Prostate gland (tissue), 2 donors: Measurements from ENCODE around the gene HTR7. TPM values are rescaled to one million over a fixed set of nuclear protein-coding genes. Genes with fewer than 3 reads are reported as not detected.

Experiments
- DNase-seq: peaks from one replicate; pipeline ENCODE4 v3.0.0-alpha.2; 2019; ENCODE audit warnings: low spot score
- H3K27ac ChIP-seq, 2 donors: fragments of 200-600 bp; sonication (generic); 2 replicates each; pipeline ENCODE4 v1.5.1; 2017 to 2019
- H3K27me3 ChIP-seq: fragments of 200-600 bp; sonication (generic); replicated peaks from 2 replicates; pipeline ENCODE4 v1.5.1; 2019; ENCODE audit not compliant: insufficient read depth
- H3K36me3 ChIP-seq, 2 donors: fragments of 200-600 bp; sonication (generic); 1 replicate in 1 of 2; 2 replicates in 1 of 2; pipeline versions ENCODE4 v1.5.1 to v1.8.1; 2017 to 2019
- H3K4me1 ChIP-seq: fragments of 200-600 bp; sonication (generic); replicated peaks from 2 replicates; pipeline ENCODE4 v1.5.1; 2019
- H3K4me3 ChIP-seq, 2 donors: fragments of 200-600 bp; sonication (generic); 2 replicates each; pipeline ENCODE4 v1.5.1; 2017 to 2019
- H3K9me3 ChIP-seq: fragments of 200-600 bp; sonication (generic); 2 replicates; pipeline ENCODE4 v1.5.1; 2017
- CTCF ChIP-seq, 4 experiments: fragments of 200-600 bp in 2 of 4; fragments of 450-650 bp in 2 of 4; sonication (generic) in 2 of 4; IDR thresholded peaks; 1 replicate in 3 of 4; 2 replicates in 1 of 4; pipeline ENCODE4 v1.5.1; 2016 to 2019; ENCODE audit warnings: antibody characterized with exemption in 4 of 4, mild to moderate bottlenecking in 2 of 4, moderate library complexity in 2 of 4
- POLR2A ChIP-seq: fragments of 450-650 bp; IDR thresholded peaks from one replicate; pipeline ENCODE4 v1.6.1; 2016; ENCODE audit warnings: antibody characterized with exemption, mild to moderate bottlenecking
- POLR2AphosphoS5 ChIP-seq: sonication (generic); formaldehyde crosslinking; IDR thresholded peaks from one replicate; pipeline ENCODE4 v1.6.1; 2017; ENCODE audit warnings: antibody characterized with exemption
- WGBS: methylation state at CpG from one replicate; pipeline ENCODE4 v1.1.5; 2018; 5-methylcytosine and 5-hydroxymethylcytosine counted together
- intact Hi-C: fragments of 100-400 bp; cut with DNase I; formaldehyde crosslinking; loops from one replicate; pipeline ENCODE4 v1.14.2; 2022
- total RNA-seq, 2 donors: library from RNA; depleted of rRNA; stranded (reverse); fragments of >200 nt; gene quantifications; one replicate each; pipeline ENCODE4 v1.1.0, GENCODE V29; 2016

The HTR7 gene
- total RNA-seq, 2 donors from 2014 or later = 0.77 to 3.5 TPM

- Histone ChIP-seq H3K27ac (no peak overlapping the region), H3K4me1 (peaks cover 6% of the 10 kb centered on the region), H3K36me3 (no peaks in the 10 kb centered on the region), H3K9me3 (no peaks in the 10 kb centered on the region), H3K27me3 (no peaks in the 10 kb centered on the region), H3K4me3 (no peak overlapping the region)
- intact Hi-C loops = no loop called here
- WGBS = 42% methylated on average over 2 of the region's 2 CpGs
- no peak for DNase-seq
- no peak for TF ChIP-seq CTCF (IDR thresholded peaks at IDR 0.05)
- no peak for TF ChIP-seq POLR2AphosphoS5
- no peak for TF ChIP-seq POLR2A
Measured at GRCh38 chr10:90890347-90890746, 32.5 kb upstream of the HTR7 start.

GRCh38 chr10:90889636-90890035 lies 31.8 kb upstream of the HTR7 start:
- intact Hi-C loops = no loop called here
- 85% methylated on average over 1 of the region's 1 CpG for WGBS
- H3K36me3 ChIP-seq = no peaks in the 10 kb centered on the region

GRCh38 chr10:90888387-90888786 lies 30.5 kb upstream of the HTR7 start:
- H3K27me3 ChIP-seq = no peaks in the 10 kb centered on the region
- H3K9me3 ChIP-seq = no peaks in the 10 kb centered on the region
- no peak for DNase-seq
- H3K4me1 ChIP-seq = peaks cover 6% of the 10 kb centered on the region
- no peak overlapping the region for H3K27ac ChIP-seq
- no peak for TF ChIP-seq POLR2A
- TF ChIP-seq POLR2AphosphoS5 = no peak
- no peak for TF ChIP-seq CTCF (IDR thresholded peaks at IDR 0.05)
- no peaks in the 10 kb centered on the region for H3K36me3 ChIP-seq
- 92% methylated on average over 6 of the region's 6 CpGs for WGBS
- intact Hi-C loops = no loop called here
- H3K4me3 ChIP-seq = no peak overlapping the region

More at GRCh38 chr10:90889636-90890035, 31.8 kb upstream of the HTR7 start:
- Histone ChIP-seq H3K4me3 (no peak overlapping the region), H3K4me1 (peaks cover 6% of the 10 kb centered on the region), H3K27ac (no peak overlapping the region), H3K9me3 (no peaks in the 10 kb centered on the region), H3K27me3 (no peaks in the 10 kb centered on the region)
- TF ChIP-seq POLR2AphosphoS5 (no peak), CTCF (IDR thresholded peaks at IDR 0.05) (no peak), POLR2A (no peak)
- DNase-seq = no peak

- WGBS = 46% methylated on average over 6 of the region's 6 CpGs
- DNase-seq = peak; percentile 50
- Histone ChIP-seq H3K4me1 (peaks cover 6% of the 10 kb centered on the region), H3K27ac (no peak overlapping the region), H3K27me3 (no peaks in the 10 kb centered on the region), H3K4me3 (no peak overlapping the region), H3K9me3 (no peaks in the 10 kb centered on the region), H3K36me3 (no peaks in the 10 kb centered on the region)
- TF ChIP-seq POLR2A (no peak), POLR2AphosphoS5 (peak; percentile 57), CTCF (IDR thresholded peaks at IDR 0.05) (no peak)
- intact Hi-C loops = no loop called here
Measured at GRCh38 chr10:90887555-90887954, 29.7 kb upstream of the HTR7 start.

GRCh38 chr10:90885176-90885575 lies 27.3 kb upstream of the HTR7 start:
- Histone ChIP-seq H3K4me1 (peaks cover 6% of the 10 kb centered on the region), H3K27ac (no peak overlapping the region), H3K4me3 (no peak overlapping the region), H3K9me3 (no peaks in the 10 kb centered on the region), H3K27me3 (no peaks in the 10 kb centered on the region), H3K36me3 (no peaks in the 10 kb centered on the region)
- intact Hi-C loops = no loop called here
- 97% methylated on average over 1 of the region's 1 CpG for WGBS
- DNase-seq = no peak
- no peak for TF ChIP-seq POLR2A
- TF ChIP-seq POLR2AphosphoS5 = no peak
- TF ChIP-seq CTCF (IDR thresholded peaks at IDR 0.05) = no peak
